Endothelial cell of umbilical vein (primary cell): Measurements from ENCODE around the gene TTC24.

Experiments
- CTCF ChIP-seq, 2 donors: IDR thresholded peaks; 1 replicate in 1 of 2; 2 replicates in 1 of 2; pipeline ENCODE4 v1.5.1; 2011; ENCODE audit warnings: low read length in 2 of 2, mild to moderate bottlenecking in 2 of 2, moderate library complexity in 2 of 2, control low read depth in 1 of 2, inconsistent platforms in 1 of 2, low read depth in 1 of 2; ENCODE audit not compliant: insufficient read depth in 1 of 2; ENCODE audit errors: extremely low read depth in 1 of 2
- EZH2 ChIP-seq: IDR thresholded peaks from 2 replicates; pipeline ENCODE4 v1.6.1; 2012; ENCODE audit warnings: borderline replicate concordance, low read depth, mild to moderate bottlenecking, moderate library complexity, low read length, inconsistent platforms; ENCODE audit not compliant: severe bottlenecking
- FOS ChIP-seq: IDR thresholded peaks from 2 replicates; pipeline ENCODE4 v1.6.1; 2011; ENCODE audit warnings: mild to moderate bottlenecking, low read length, moderate library complexity, borderline replicate concordance; ENCODE audit not compliant: insufficient read depth
- JUN ChIP-seq: IDR thresholded peaks from 2 replicates; pipeline ENCODE4 v1.6.1; 2011; ENCODE audit warnings: borderline replicate concordance, low read depth; ENCODE audit not compliant: insufficient read length, insufficient read depth
- MAX ChIP-seq: IDR thresholded peaks from 2 replicates; pipeline ENCODE4 v1.6.1; 2011; ENCODE audit not compliant: insufficient read depth, insufficient read length
- MYC ChIP-seq: IDR thresholded peaks from one replicate; pipeline ENCODE4 v1.6.1; 2011; ENCODE audit warnings: mild to moderate bottlenecking, low read depth, low read length
- POLR2A ChIP-seq: IDR thresholded peaks from 2 replicates; pipeline ENCODE4 v1.6.1; 2012; ENCODE audit warnings: low read depth, mild to moderate bottlenecking, control low read depth, low read length
- POLR2AphosphoS5 ChIP-seq: IDR thresholded peaks from 2 replicates; pipeline ENCODE4 v1.6.1; 2012; ENCODE audit warnings: low read depth, mild to moderate bottlenecking, control low read depth, low read length, moderate library complexity; ENCODE audit not compliant: insufficient read depth

GRCh38 chr1:156586892-156587477 lies 7.5 kb downstream of the TTC24 start:
- TF ChIP-seq CTCF (IDR thresholded peaks at IDR 0.05; ENCODE audit: extremely low read depth in 1 of 2, insufficient read depth in 1 of 2, low read depth in 1 of 2, low read length in 2 of 2): no peak
- no peak for TF ChIP-seq EZH2
- no peak for TF ChIP-seq MAX
- no peak for TF ChIP-seq POLR2A
- TF ChIP-seq POLR2AphosphoS5: no peak
- TF ChIP-seq JUN: no peak
- no peak for TF ChIP-seq MYC
- TF ChIP-seq FOS: no peak
